Astrocyte (in vitro differentiated cells and primary cell): ENCODE data around the gene FAM177B. TPM values are rescaled to one million over a fixed set of nuclear protein-coding genes. Genes with fewer than 3 reads are reported as not detected.
A peak's percentile ranks its signal among the peaks of the same experiment; 100 is the strongest.

ENCODE experiments used
- DNase-seq: peaks from one replicate; pipeline ENCODE4 v3.0.0-alpha.2; 2010; ENCODE audit warnings: low read depth
- FAIRE-seq: peaks from 2 replicates; lab custom pipeline; 2011; peaks lifted over from hg19 to GRCh38; lab: Jason Lieb, UNC
- H2AFZ ChIP-seq: 2 replicates; pipeline ENCODE4 v1.6.0; 2012; ENCODE audit warnings: low read depth, low read length, inconsistent platforms
- H3K27ac ChIP-seq: 2 replicates; pipeline ENCODE4 v1.5.1; 2011; ENCODE audit warnings: low read depth, low read length, inconsistent platforms
- H3K27me3 ChIP-seq: 2 replicates; pipeline ENCODE4 v1.6.0; 2011; ENCODE audit warnings: low read length, inconsistent platforms; ENCODE audit not compliant: insufficient read depth
- H3K36me3 ChIP-seq: 2 replicates; pipeline ENCODE4 v1.5.1; 2011; ENCODE audit warnings: low read length, inconsistent platforms; ENCODE audit not compliant: insufficient read depth
- H3K4me1 ChIP-seq: 2 replicates; pipeline ENCODE4 v1.5.1; 2011; ENCODE audit warnings: low read length, inconsistent platforms; ENCODE audit not compliant: insufficient read depth
- H3K4me2 ChIP-seq: 2 replicates; pipeline ENCODE4 v1.6.0; 2012; ENCODE audit warnings: low read length, inconsistent platforms
- H3K4me3 ChIP-seq: 2 replicates; pipeline ENCODE4 v1.5.1; 2011; ENCODE audit warnings: low read depth, mild to moderate bottlenecking, low read length, inconsistent platforms; ENCODE audit not compliant: insufficient read depth
- H3K79me2 ChIP-seq: 2 replicates; pipeline ENCODE4 v1.6.0; 2012; ENCODE audit warnings: mild to moderate bottlenecking, low read length, inconsistent platforms; ENCODE audit not compliant: insufficient read depth
- H3K9ac ChIP-seq: 2 replicates; pipeline ENCODE4 v1.6.0; 2012; ENCODE audit warnings: mild to moderate bottlenecking, low read length, inconsistent platforms
- H3K9me3 ChIP-seq: 2 replicates; pipeline ENCODE4 v1.5.1; 2012; ENCODE audit warnings: low read depth, mild to moderate bottlenecking, low read length, inconsistent platforms; ENCODE audit not compliant: insufficient read depth
- H4K20me1 ChIP-seq: 2 replicates; pipeline ENCODE4 v1.6.0; 2012; ENCODE audit warnings: low read length, inconsistent platforms; ENCODE audit not compliant: insufficient read depth
- H3K27ac Mint-ChIP-seq: one replicate; pipeline ENCODE4 v1.8.0; 2021; ENCODE audit warnings: mild to moderate bottlenecking, mixed read lengths; ENCODE audit not compliant: unreplicated experiment
- H3K27me3 Mint-ChIP-seq: one replicate; pipeline ENCODE4 v1.8.0; 2021; ENCODE audit warnings: low read depth, mixed read lengths; ENCODE audit not compliant: unreplicated experiment
- H3K36me3 Mint-ChIP-seq: one replicate; pipeline ENCODE4 v1.8.0; 2021; ENCODE audit warnings: low read depth, mixed read lengths; ENCODE audit not compliant: unreplicated experiment
- H3K4me1 Mint-ChIP-seq: one replicate; pipeline ENCODE4 v1.8.0; 2021; ENCODE audit warnings: low read depth, mixed read lengths; ENCODE audit not compliant: unreplicated experiment
- H3K4me3 Mint-ChIP-seq: one replicate; pipeline ENCODE4 v1.8.0; 2021; ENCODE audit warnings: mild to moderate bottlenecking, moderate library complexity, mixed read lengths; ENCODE audit not compliant: unreplicated experiment
- H3K9me3 Mint-ChIP-seq: one replicate; pipeline ENCODE4 v1.8.0; 2021; ENCODE audit warnings: mild to moderate bottlenecking, mixed read lengths; ENCODE audit not compliant: unreplicated experiment
- CTCF ChIP-seq: IDR thresholded peaks from 2 replicates; pipeline ENCODE4 v1.5.1; 2011; ENCODE audit warnings: low read depth, mild to moderate bottlenecking, inconsistent platforms, low read length, moderate library complexity; ENCODE audit not compliant: insufficient read depth
- EZH2 ChIP-seq: IDR thresholded peaks from 2 replicates; pipeline ENCODE4 v1.6.1; 2012; ENCODE audit warnings: mild to moderate bottlenecking, low read length, inconsistent platforms; ENCODE audit not compliant: insufficient read depth
- total RNA-seq: library from RNA; stranded (reverse); gene quantifications from 2 replicates; pipeline ENCODE4 v1.2.1, GENCODE V29; 2021

FAM177B gene
- total RNA-seq, 1 donor from 2014 or later = not detected

- Mint-ChIP-seq H3K27ac (peak overlapping the region; percentile 54), H3K4me1 (peaks cover 17% of the 10 kb centered on the region), H3K36me3 (no peaks in the 10 kb centered on the region), H3K27me3 (no peaks in the 10 kb centered on the region), H3K4me3 (no peak overlapping the region), H3K9me3 (no peaks in the 10 kb centered on the region)
- FAIRE-seq = no peak
- no peak overlapping the region for H3K9ac ChIP-seq
- H3K4me3 ChIP-seq = no peak overlapping the region
- DNase-seq = no peak
- no peak for TF ChIP-seq CTCF
- no peak for TF ChIP-seq EZH2
- H3K27me3 ChIP-seq = peaks cover 10% of the 10 kb centered on the region
- H3K9me3 ChIP-seq = no peaks in the 10 kb centered on the region
- H2AFZ ChIP-seq = no peak overlapping the region
- no peak overlapping the region for H3K4me2 ChIP-seq
- H4K20me1 ChIP-seq = no peaks in the 10 kb centered on the region
- H3K4me1 ChIP-seq = no peaks in the 10 kb centered on the region
- no peaks in the 10 kb centered on the region for H3K36me3 ChIP-seq
- no peak overlapping the region for H3K27ac ChIP-seq
- no peaks in the 10 kb centered on the region for H3K79me2 ChIP-seq
These were observed 49.1 kb downstream of the FAM177B start for GRCh38 chr1:222786121-222786520.

- H3K4me1 Mint-ChIP-seq = peaks cover 20% of the 10 kb centered on the region
- FAIRE-seq = no peak
These were observed 50.7 kb downstream of the FAM177B start for GRCh38 chr1:222787729-222788128.

More at GRCh38 chr1:222787729-222788128, 50.7 kb downstream of the FAM177B start:
- no peaks in the 10 kb centered on the region for H3K36me3 Mint-ChIP-seq
- no peaks in the 10 kb centered on the region for H3K27me3 Mint-ChIP-seq
- no peaks in the 10 kb centered on the region for H4K20me1 ChIP-seq
- no peaks in the 10 kb centered on the region for H3K4me1 ChIP-seq
- no peaks in the 10 kb centered on the region for H3K36me3 ChIP-seq
- no peaks in the 10 kb centered on the region for H3K9me3 Mint-ChIP-seq
- no peaks in the 10 kb centered on the region for H3K9me3 ChIP-seq
- peaks cover 10% of the 10 kb centered on the region for H3K27me3 ChIP-seq
- no peak overlapping the region for H3K27ac ChIP-seq
- no peak for DNase-seq
- no peak for TF ChIP-seq CTCF
- no peak for TF ChIP-seq EZH2
- H3K27ac Mint-ChIP-seq = no peak overlapping the region
- H3K9ac ChIP-seq = no peak overlapping the region
- no peak overlapping the region for H2AFZ ChIP-seq
- no peak overlapping the region for H3K4me2 ChIP-seq
- H3K4me3 ChIP-seq = no peak overlapping the region
- no peak overlapping the region for H3K4me3 Mint-ChIP-seq
- no peaks in the 10 kb centered on the region for H3K79me2 ChIP-seq
